Pancreas (tissue), 10 donors: ENCODE results near the gene KCTD7. TPM values are rescaled to one million over a fixed set of nuclear protein-coding genes. Genes with fewer than 3 reads are reported as not detected.
"Not testable (repeated sequence)": the region's sequence is repeated elsewhere in the genome, so short reads cannot be mapped to it uniquely, and the experiment has no call there.

ENCODE experiments used
- ATAC-seq, 4 donors: fragments of 200-7000 bp; cut with Tn5 transposase; one replicate each; pipeline versions ENCODE4 v1.8.0 to v1.9.1; 2020; ENCODE audit warnings: mild to moderate bottlenecking in 4 of 4, moderate library complexity in 4 of 4
- DNase-seq, 6 donors: peaks; one replicate each; pipeline ENCODE4 v3.0.0-alpha.2; 2020
- FAIRE-seq: peaks from 2 replicates; lab custom pipeline; 2012; peaks lifted over from hg19 to GRCh38; lab: Jason Lieb, UNC
- H3K27ac ChIP-seq, 4 donors: fragments of 200-600 bp; sonication (generic); 1 replicate in 3 of 4; 2 replicates in 1 of 4; pipeline versions ENCODE4 v1.5.0 to v1.8.0; 2020
- H3K27me3 ChIP-seq, 4 donors: fragments of 200-600 bp; one replicate each; pipeline ENCODE4 v1.8.0; 2021
- H3K36me3 ChIP-seq, 3 donors: fragments of 200-600 bp; sonication (generic) in 1 of 3; one replicate each; pipeline versions ENCODE4 v1.5.0 to v1.8.0; 2020 to 2021
- H3K4me1 ChIP-seq, 3 donors: fragments of 200-600 bp; one replicate each; pipeline ENCODE4 v1.8.0; 2021
- H3K4me3 ChIP-seq, 4 donors: fragments of 200-600 bp; sonication (generic) in 2 of 4; one replicate each; pipeline versions ENCODE4 v1.5.0 to v1.8.0; 2020 to 2021
- H3K9me3 ChIP-seq, 4 donors: fragments of 200-600 bp; one replicate each; pipeline ENCODE4 v1.8.0; 2021
- WGBS, 2 donors: extraction: QIAGEN DNeasy Blood & Tissue Kit; methylation state at CpG; one replicate each; pipeline ENCODE4 v1.1.7; 2013; 5-methylcytosine and 5-hydroxymethylcytosine counted together
- intact Hi-C, 3 donors: fragments of 100-400 bp; cut with DNase I; formaldehyde crosslinking; loops; one replicate each; pipeline versions ENCODE4 v1.11.1 to v1.14.2; 2022
- polyA plus RNA-seq, 2 donors: library from polyadenylated mRNA; stranded (reverse); fragments of 200-250 nt; gene quantifications; one replicate each; pipeline ENCODE4 v1.2.3, GENCODE V29; 2013
- total RNA-seq, 6 donors: library from RNA; stranded (reverse); fragmentation: NEBNext Ultra II Directional in 4 of 6; extraction: Animal tissue kit (Norgen Biotek cat#: 25700) in 4 of 6; gene quantifications; one replicate each; pipeline versions ENCODE4 v1.2.1 to v1.2.4, GENCODE V29; 2021 to 2023
- TF ChIP-seq, protein P1 (sequence below), 4 donors: fragments of 200-600 bp; sonication (generic) in 3 of 4; IDR thresholded peaks; one replicate each; pipeline versions ENCODE4 v1.5.0 to v1.8.0; 2021; ENCODE audit warnings: antibody characterized with exemption in 4 of 4
- donor health status: healthy with polysubstance abuse.
- donor health status: DM: no; HTN: no; CAD: no; lungs with moderate emphysema.
- donor health status: DM: no; HTN: no; CAD: no.
- donor health status: control.
- donor health status: control.
- donor health status: Bipolar disorder and iron deficiency.
- donor health status: DM: yes; HTN: yes; CAD: no.
- donor health status: DM: no; HTN: no; CAD: no.
- donor health status: DM: no; HTN: no; CAD: no.
- donor health status: DM: yes; HTN: yes; CAD: no.

KCTD7 gene
- total and polyA plus RNA-seq, 8 donors: 1.8 to 5.4 (median 2.5) TPM

DNA sequence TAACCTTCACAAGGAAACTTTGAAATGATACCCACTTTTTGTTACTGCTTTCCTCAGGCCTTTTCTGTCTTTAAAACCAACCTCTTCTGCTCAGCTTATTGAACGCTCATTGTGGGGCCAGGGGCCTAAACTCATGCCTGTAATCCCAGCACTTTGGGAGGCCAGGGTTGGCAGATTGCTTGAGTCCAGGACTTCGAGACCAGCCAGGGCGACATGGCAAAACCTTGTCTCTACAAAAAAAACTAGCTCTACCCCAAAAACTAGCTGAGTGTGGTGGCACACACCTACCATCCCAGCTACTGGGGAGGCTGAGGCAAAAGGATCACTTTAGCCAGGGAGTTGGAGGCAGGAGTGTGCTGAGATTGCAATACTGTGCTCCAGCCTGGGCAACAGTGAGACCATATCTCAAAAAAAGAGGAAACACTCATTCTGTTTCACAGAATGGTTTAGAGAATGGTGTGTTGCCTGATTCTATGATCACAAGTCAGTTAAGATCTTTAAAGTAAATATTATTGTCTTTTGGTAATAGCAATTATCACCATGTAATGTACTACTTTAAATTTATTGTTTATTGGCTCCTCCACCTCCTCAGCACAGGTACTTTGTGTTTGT is 51.1 kb downstream of the KCTD7 start:
- DNase-seq (no peak), ATAC-seq (no peak), FAIRE-seq (no peak)
- Histone ChIP-seq H3K4me3 (no peak overlapping the region), H3K9me3 (no peaks in the 10 kb centered on the region), H3K27me3 (no peaks in the 10 kb centered on the region), H3K36me3 (no peaks in the 10 kb centered on the region), H3K4me1 (peaks cover 0 to 6% (median 0%) of the 10 kb centered on the region in 3 donors), H3K27ac (no peak overlapping the region)
- intact Hi-C loops: no loop called here
- TF ChIP-seq, protein P1, sequence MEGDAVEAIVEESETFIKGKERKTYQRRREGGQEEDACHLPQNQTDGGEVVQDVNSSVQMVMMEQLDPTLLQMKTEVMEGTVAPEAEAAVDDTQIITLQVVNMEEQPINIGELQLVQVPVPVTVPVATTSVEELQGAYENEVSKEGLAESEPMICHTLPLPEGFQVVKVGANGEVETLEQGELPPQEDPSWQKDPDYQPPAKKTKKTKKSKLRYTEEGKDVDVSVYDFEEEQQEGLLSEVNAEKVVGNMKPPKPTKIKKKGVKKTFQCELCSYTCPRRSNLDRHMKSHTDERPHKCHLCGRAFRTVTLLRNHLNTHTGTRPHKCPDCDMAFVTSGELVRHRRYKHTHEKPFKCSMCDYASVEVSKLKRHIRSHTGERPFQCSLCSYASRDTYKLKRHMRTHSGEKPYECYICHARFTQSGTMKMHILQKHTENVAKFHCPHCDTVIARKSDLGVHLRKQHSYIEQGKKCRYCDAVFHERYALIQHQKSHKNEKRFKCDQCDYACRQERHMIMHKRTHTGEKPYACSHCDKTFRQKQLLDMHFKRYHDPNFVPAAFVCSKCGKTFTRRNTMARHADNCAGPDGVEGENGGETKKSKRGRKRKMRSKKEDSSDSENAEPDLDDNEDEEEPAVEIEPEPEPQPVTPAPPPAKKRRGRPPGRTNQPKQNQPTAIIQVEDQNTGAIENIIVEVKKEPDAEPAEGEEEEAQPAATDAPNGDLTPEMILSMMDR (IDR thresholded peaks at IDR 0.05): no peak
- WGBS, 2 donors: 82 to 97% methylated on average over 3 of the region's 3 CpGs

DNA sequence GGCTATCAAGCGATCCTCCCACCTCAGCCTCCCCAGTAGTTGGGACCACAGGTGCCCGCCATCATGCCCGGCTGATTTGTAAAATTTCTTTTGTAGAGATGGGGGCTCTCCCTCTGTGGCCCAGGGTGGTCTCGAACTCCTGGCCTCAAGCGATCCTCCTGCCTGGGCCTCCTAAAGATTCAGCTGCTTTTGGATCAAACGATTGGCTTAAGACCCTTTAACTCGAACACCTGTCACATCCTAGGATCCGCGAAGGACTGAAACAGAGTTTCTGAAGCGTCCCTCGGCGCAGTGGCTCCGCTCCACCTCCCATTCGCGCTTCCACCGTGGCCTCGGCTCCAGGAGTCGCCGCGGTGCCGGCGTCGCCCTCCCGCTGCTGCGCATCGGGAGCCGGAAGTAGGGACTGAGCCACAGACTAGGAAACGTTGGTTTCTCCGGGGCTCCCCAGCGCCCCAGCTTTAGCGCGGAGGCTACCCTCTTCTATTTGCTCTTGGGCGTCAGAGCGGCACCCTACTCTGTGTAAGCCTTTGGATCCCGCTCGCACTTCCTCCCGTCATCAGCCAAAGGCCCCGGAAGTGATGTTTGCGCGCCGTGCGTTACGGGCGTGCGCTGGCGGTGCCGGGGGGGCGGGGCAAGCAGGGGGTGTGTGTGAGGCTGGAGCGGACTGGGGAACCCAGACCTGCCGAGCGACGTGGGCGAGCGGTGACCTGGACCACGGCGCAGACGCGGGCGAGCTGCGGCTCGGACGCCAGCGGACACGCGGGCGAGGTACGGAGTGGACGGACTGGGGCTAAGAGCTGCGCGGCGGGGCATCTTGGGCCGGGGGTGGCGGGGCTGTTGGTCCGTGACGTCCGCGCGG is 53.0 kb downstream of the KCTD7 start:
- ATAC-seq (peak; percentile 98 to 99 (median 98)), DNase-seq (peak; percentile 91 to 98 (median 96)), FAIRE-seq (no peak)
- H3K27me3 ChIP-seq: no peaks in the 10 kb centered on the region
- H3K36me3 ChIP-seq: no peaks in the 10 kb centered on the region
- peak overlapping the region; percentile 61 to 95 (median 84) for H3K4me3 ChIP-seq
- H3K9me3 ChIP-seq: no peaks in the 10 kb centered on the region
- 2 to 3% methylated on average over 74 to 78 of the region's 78 CpGs for WGBS, 2 donors
- intact Hi-C loops: no loop called here
- H3K4me1 ChIP-seq: peaks cover 0 to 6% (median 0%) of the 10 kb centered on the region in 3 donors
- H3K27ac ChIP-seq: peak overlapping the region; percentile 92 to 98 (median 94)
- TF ChIP-seq, protein P1 (IDR thresholded peaks at IDR 0.05): no peak

DNA sequence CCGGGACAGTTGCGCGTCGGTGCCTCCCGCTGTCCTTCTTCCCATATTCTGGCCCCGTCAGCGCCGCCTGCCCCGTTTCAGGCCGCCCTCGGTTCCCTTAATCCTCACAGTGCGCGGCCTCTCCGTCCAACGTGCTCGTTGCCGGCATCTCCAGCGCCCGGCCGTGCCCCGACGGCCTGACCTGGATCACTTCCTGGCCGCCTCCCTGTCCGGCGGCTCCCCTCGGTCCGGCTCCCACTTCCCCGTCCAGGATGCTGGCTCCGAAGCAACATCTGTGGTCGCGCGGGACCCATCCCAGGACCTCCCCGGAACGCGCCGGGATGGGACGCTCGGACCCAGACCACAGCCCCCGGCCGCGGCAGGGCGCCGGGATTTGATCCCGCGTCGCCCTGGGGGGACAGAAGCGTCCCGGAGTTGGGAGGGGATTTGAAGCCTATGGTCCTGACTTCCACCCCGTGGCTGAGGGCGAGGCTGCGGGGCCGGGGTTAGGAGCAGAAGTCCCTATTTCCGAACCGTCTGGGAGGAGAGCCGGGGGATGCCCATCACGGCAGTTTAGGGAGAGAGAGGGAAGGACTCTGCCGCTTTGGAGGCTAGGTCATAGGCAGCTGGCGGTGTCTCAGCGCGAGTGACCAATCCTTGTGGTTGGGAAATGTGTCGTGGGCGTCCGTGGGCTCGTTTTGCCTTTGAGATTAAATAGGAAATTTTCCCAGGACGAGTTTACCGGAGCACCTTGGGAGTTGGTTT is 53.8 kb downstream of the KCTD7 start:
- FAIRE-seq (no peak), ATAC-seq (peak; percentile 41 to 61 (median 54)), DNase-seq (peak in 4 of 6 donors; percentile 27 to 83 (median 44))
- WGBS, 2 donors: 1% methylated on average over 60 to 66 of the region's 66 CpGs
- H3K4me3 ChIP-seq: peak overlapping the region; percentile 61 to 95 (median 84)
- intact Hi-C loops: no loop called here
- H3K4me1 ChIP-seq: peaks cover 0 to 6% (median 0%) of the 10 kb centered on the region in 3 donors
- H3K36me3 ChIP-seq: no peaks in the 10 kb centered on the region
- peak overlapping the region; percentile 92 to 98 (median 94) for H3K27ac ChIP-seq
- TF ChIP-seq, protein P1 (IDR thresholded peaks at IDR 0.05): no peak
- no peaks in the 10 kb centered on the region for H3K27me3 ChIP-seq
- H3K9me3 ChIP-seq: no peaks in the 10 kb centered on the region

DNA sequence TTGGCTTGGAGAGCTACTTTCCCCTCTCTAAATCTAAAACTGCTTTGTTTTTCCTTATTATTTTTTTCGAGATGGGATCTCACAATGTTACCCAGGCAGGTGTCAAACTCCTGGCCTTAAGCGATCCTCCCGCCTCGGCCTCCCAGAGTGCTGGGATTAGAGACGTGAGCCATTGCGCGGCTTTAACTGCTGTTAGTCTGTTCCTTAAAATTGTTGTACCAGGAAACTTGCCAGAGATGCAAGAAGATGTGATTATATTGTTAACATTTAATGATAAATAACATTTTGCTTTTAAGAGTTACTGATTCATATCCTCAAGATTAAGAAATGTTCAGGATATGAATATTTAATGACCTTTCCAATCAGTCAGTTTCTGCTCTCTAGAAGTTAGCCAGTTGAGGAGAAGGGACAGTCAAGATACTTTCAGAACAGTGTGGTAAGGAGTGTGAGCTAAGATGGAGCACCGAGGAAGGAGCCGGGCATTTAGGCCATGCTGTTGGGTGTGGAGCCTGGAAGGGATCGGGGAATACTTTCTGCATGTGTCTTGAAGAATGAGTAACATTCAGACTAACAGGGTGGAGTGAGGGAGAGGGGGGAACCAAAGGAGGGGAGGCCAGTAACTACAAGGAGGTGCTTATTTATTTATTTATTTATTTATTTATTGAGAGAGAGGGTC is 54.6 kb downstream of the KCTD7 start:
- H3K27me3 ChIP-seq, FAIRE-seq, ATAC-seq, H3K9me3 ChIP-seq, DNase-seq, H3K36me3 ChIP-seq, intact Hi-C loops, H3K4me1 ChIP-seq: not testable (repeated sequence)
- Histone ChIP-seq H3K27ac (peak overlapping the region in 1 of 4 donors; percentile 98), H3K4me3 (peak overlapping the region; percentile 61 to 95 (median 84))
- 62 to 74% methylated on average over 10 of the region's 10 CpGs for WGBS, 2 donors

DNA sequence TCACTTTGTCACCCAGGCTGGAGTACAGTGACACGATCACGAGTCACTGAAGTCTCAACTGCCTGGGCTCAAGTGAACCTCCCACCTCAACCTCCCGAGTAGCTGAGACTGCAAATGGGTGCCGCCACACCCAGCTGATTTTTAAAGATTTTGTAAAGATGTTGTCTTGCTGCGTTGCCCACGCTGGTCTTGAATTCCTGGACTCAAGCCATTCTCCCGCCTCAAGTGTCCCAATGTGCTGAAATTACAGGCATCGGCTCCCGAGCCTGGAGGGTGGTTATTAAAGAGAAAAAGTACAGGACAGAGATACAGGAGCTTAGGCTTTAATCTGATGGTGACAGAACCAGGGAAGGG is 55.1 kb downstream of the KCTD7 start:
- no peak overlapping the region for H3K4me3 ChIP-seq
- 92% methylated on average over 9 of the region's 9 CpGs for WGBS, 2 donors
- intact Hi-C loops: no loop called here
- H3K4me1 ChIP-seq: peaks cover 0 to 6% (median 0%) of the 10 kb centered on the region in 3 donors
- TF ChIP-seq, protein P1 (IDR thresholded peaks at IDR 0.05): no peak
- FAIRE-seq (no peak), DNase-seq (no peak), ATAC-seq (no peak)
- no peaks in the 10 kb centered on the region for H3K27me3 ChIP-seq
- H3K27ac ChIP-seq: no peak overlapping the region
- H3K9me3 ChIP-seq: no peaks in the 10 kb centered on the region
- H3K36me3 ChIP-seq: no peaks in the 10 kb centered on the region

DNA sequence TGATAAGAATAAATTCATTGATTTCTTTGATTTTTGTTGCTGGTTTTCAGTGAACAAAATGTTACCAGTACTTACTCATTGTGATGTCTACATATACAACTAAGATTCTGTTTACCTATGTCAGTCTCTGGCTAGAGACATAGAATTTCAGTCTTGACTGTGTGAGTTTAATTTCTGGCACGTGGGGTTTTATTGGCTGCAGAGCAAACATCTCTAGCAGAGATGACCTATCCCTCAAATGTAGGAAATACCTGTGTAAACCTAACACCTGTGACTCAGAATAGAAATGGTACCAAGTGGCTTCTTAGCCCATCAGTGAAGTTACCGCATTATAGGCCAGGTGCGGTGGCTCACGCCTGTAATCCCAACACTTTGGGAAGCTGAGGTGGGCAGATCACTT is 57.0 kb downstream of the KCTD7 start:
- H3K27ac ChIP-seq, H3K4me1 ChIP-seq, H3K27me3 ChIP-seq, H3K9me3 ChIP-seq, H3K36me3 ChIP-seq, DNase-seq, FAIRE-seq, ATAC-seq, H3K4me3 ChIP-seq, intact Hi-C loops: not testable (repeated sequence)
- 71 to 72% methylated on average over 4 of the region's 4 CpGs for WGBS, 2 donors
